DND-41 (cell line): Measurements from ENCODE around the gene GRIN1.

Experiments used
- CTCF ChIP-seq: IDR thresholded peaks from 2 replicates; pipeline ENCODE4 v1.5.1; 2012; ENCODE audit warnings: borderline replicate concordance, low read length, moderate library complexity, mild to moderate bottlenecking; ENCODE audit not compliant: poor library complexity, severe bottlenecking; ENCODE audit errors: extremely low read depth
- EZH2 ChIP-seq: IDR thresholded peaks from 3 replicates; pipeline ENCODE4 v1.6.1; 2012; ENCODE audit warnings: borderline replicate concordance, low read depth, mild to moderate bottlenecking, moderate library complexity, low read length, inconsistent platforms; ENCODE audit not compliant: severe bottlenecking

GRCh38 chr9:137185921-137186320, 47.0 kb downstream of the GRIN1 start:
- TF ChIP-seq CTCF: no peak
- no peak for TF ChIP-seq EZH2
